PFSK-1 (cell line): ENCODE data around the gene ARCN1.
A peak's percentile ranks its signal among the peaks of the same experiment; 100 is the strongest.

Experiments used
- FOXP2 ChIP-seq: optimal IDR thresholded peaks from 2 replicates; pipeline ENCODE3; 2011; ENCODE audit warnings: borderline replicate concordance, control low read depth, inconsistent platforms; ENCODE audit not compliant: insufficient read depth; ENCODE audit errors: extremely low read length, extremely low read depth
- POLR2AphosphoS5 ChIP-seq: IDR thresholded peaks from 2 replicates; pipeline ENCODE4 v1.6.1; 2012; ENCODE audit warnings: low read depth, mild to moderate bottlenecking, control low read depth, low read length, moderate library complexity
- REST ChIP-seq, 2 experiments: IDR thresholded peaks; 2 replicates each; pipeline versions ENCODE4 v1.6.1 to v1.8.0; 2011 to 2012; ENCODE audit warnings: low read depth in 2 of 2, low read length in 2 of 2, control low read depth in 1 of 2, inconsistent platforms in 1 of 2, mild to moderate bottlenecking in 1 of 2, moderate library complexity in 1 of 2; ENCODE audit not compliant: insufficient read depth in 1 of 2
- SIN3A ChIP-seq: IDR thresholded peaks from 2 replicates; pipeline ENCODE4 v1.6.1; 2012; ENCODE audit warnings: mild to moderate bottlenecking, low read length, moderate library complexity, borderline replicate concordance; ENCODE audit not compliant: insufficient read depth
- TAF1 ChIP-seq: IDR thresholded peaks from 2 replicates; pipeline ENCODE4 v1.6.1; 2012; ENCODE audit warnings: low read length, control low read depth, borderline replicate concordance; ENCODE audit not compliant: insufficient read depth

ARCN1 gene

GRCh38 chr11:118609380-118610224, 37.4 kb downstream of the ARCN1 start:
- TF ChIP-seq SIN3A = no peak
- TF ChIP-seq TAF1 = no peak
- no peak for TF ChIP-seq POLR2AphosphoS5

- TF ChIP-seq FOXP2 = no peak
- TF ChIP-seq SIN3A = no peak
- no peak for TF ChIP-seq TAF1
- no peak for TF ChIP-seq POLR2AphosphoS5
- TF ChIP-seq REST (IDR thresholded peaks at IDR 0.05; ENCODE audit: insufficient read depth in 1 of 2, low read depth in 2 of 2, low read length in 2 of 2) = no peak
Measured at GRCh38 chr11:118610225-118610772, 38.1 kb downstream of the ARCN1 start.

- TF ChIP-seq TAF1 (no peak), POLR2AphosphoS5 (no peak), REST (IDR thresholded peaks at IDR 0.05; ENCODE audit: insufficient read depth in 1 of 2, low read depth in 2 of 2, low read length in 2 of 2) (no peak), FOXP2 (peak; percentile 84), SIN3A (no peak)
Measured at GRCh38 chr11:118610773-118611432, 38.7 kb downstream of the ARCN1 start.

- TF ChIP-seq REST (IDR thresholded peaks at IDR 0.05; ENCODE audit: insufficient read depth in 1 of 2, low read depth in 2 of 2, low read length in 2 of 2) = no peak
- no peak for TF ChIP-seq POLR2AphosphoS5
- TF ChIP-seq TAF1 = no peak
- no peak for TF ChIP-seq SIN3A
- peak; percentile 82 for TF ChIP-seq FOXP2
Measured at GRCh38 chr11:118612378-118612777, 40.2 kb downstream of the ARCN1 start.

GRCh38 chr11:118614511-118614910, 42.3 kb downstream of the ARCN1 start:
- TF ChIP-seq FOXP2 (no peak), REST (IDR thresholded peaks at IDR 0.05; ENCODE audit: insufficient read depth in 1 of 2, low read depth in 2 of 2, low read length in 2 of 2) (no peak), POLR2AphosphoS5 (no peak), SIN3A (no peak), TAF1 (no peak)
